Liver (tissue), 3 donors: ENCODE data around the gene CUL7.

ENCODE experiments used
- ATF3 ChIP-seq: IDR thresholded peaks from 2 replicates; pipeline ENCODE4 v1.6.1; 2016; ENCODE audit warnings: antibody characterized with exemption
- CTCF ChIP-seq: fragments of 150-350 bp; IDR thresholded peaks from 2 replicates; pipeline ENCODE4 v1.5.1; 2017; ENCODE audit warnings: improper control_type of control experiment, low read depth, low read length; ENCODE audit not compliant: missing input control
- JUND ChIP-seq, 2 donors: IDR thresholded peaks; 2 replicates each; pipeline ENCODE4 v1.6.1; 2016; ENCODE audit warnings: antibody characterized with exemption in 2 of 2
- RXRA ChIP-seq, 2 donors: IDR thresholded peaks; 2 replicates each; pipeline ENCODE4 v1.6.1; 2017 to 2018; ENCODE audit warnings: antibody characterized with exemption in 2 of 2, mild to moderate bottlenecking in 1 of 2
- TAF1 ChIP-seq: conservative IDR thresholded peaks from 2 replicates; pipeline ENCODE4 v1.6.1; 2016; ENCODE audit warnings: antibody characterized with exemption, mild to moderate bottlenecking
- donor health status: healthy.
- donor health status: healthy.

- no peak for TF ChIP-seq TAF1
- TF ChIP-seq CTCF: no peak
- TF ChIP-seq ATF3: no peak
- TF ChIP-seq RXRA (IDR thresholded peaks at IDR 0.05): no peak
- TF ChIP-seq JUND (IDR thresholded peaks at IDR 0.05): no peak
Observed at GRCh38 chr6:43024436-43024835, 29.2 kb downstream of the CUL7 start.
